GM13977 (cell line): ENCODE measurements around the gene DPP10.

Experiments
- DNase-seq: peaks from one replicate; pipeline ENCODE4 v3.0.0; 2012; ENCODE audit warnings: low spot score
- in situ Hi-C: fragments of 300-500 bp; cut with MboI; formaldehyde crosslinking; loops from one replicate; pipeline ENCODE4 v1.12.0; 2022; ENCODE audit warnings: low sequenced_read_pairs, low pct_unique_long_range_greater_than_20kb, mixed read lengths, inconsistent platforms; ENCODE audit not compliant: unreplicated experiment
- TF ChIP-seq, protein P1 (sequence below): IDR thresholded peaks from 2 replicates; pipeline ENCODE4 v1.5.1; 2012; ENCODE audit warnings: mild to moderate bottlenecking, control low read depth; ENCODE audit not compliant: insufficient read depth; ENCODE audit errors: extremely low read depth, missing control alignments

The DPP10 gene

DNA sequence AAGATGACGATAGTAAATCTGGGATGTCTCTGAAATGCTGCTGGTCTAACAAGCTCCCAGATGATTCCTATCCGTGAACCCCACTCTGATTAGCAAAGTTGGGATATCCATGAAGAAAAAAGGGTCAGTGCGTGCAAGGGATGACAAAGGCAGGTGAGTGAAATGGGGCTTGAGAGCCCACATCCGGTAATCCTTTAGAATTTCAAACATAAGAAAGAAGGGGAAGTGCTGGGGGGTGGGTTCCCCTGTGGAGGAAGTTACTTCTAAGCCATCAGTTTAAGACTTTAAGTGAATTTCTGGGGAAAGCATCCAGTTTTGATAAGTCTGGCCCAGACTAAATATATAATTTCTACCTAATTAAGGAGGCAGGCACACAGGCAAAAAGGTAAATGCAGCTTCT, 209.5 kb downstream of the DPP10 start:
- in situ Hi-C loops = no loop called here
- TF ChIP-seq, protein P1, sequence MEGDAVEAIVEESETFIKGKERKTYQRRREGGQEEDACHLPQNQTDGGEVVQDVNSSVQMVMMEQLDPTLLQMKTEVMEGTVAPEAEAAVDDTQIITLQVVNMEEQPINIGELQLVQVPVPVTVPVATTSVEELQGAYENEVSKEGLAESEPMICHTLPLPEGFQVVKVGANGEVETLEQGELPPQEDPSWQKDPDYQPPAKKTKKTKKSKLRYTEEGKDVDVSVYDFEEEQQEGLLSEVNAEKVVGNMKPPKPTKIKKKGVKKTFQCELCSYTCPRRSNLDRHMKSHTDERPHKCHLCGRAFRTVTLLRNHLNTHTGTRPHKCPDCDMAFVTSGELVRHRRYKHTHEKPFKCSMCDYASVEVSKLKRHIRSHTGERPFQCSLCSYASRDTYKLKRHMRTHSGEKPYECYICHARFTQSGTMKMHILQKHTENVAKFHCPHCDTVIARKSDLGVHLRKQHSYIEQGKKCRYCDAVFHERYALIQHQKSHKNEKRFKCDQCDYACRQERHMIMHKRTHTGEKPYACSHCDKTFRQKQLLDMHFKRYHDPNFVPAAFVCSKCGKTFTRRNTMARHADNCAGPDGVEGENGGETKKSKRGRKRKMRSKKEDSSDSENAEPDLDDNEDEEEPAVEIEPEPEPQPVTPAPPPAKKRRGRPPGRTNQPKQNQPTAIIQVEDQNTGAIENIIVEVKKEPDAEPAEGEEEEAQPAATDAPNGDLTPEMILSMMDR = no peak
- DNase-seq = no peak

DNA sequence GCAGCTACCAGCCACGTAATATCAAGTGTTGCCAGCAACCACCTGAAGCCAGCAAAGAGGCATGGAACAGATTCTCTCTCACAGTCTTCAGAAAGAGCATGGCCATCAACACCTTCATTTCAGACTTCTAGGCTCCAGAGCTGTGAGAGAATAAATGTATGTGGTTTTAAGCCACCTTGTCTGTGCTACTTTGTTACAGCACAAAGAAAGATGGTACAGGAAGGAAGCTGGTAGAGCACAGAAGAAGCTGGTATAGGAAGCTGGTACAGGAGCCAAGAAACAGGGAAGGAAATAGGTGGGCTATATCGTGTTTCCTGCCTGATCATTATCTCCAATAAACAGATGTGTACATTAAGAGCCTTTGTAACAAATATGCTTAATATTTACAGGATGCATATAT, 217.4 kb downstream of the DPP10 start:
- no peak for DNase-seq
- in situ Hi-C loops = no loop called here
- TF ChIP-seq, protein P1 = no peak

DNA sequence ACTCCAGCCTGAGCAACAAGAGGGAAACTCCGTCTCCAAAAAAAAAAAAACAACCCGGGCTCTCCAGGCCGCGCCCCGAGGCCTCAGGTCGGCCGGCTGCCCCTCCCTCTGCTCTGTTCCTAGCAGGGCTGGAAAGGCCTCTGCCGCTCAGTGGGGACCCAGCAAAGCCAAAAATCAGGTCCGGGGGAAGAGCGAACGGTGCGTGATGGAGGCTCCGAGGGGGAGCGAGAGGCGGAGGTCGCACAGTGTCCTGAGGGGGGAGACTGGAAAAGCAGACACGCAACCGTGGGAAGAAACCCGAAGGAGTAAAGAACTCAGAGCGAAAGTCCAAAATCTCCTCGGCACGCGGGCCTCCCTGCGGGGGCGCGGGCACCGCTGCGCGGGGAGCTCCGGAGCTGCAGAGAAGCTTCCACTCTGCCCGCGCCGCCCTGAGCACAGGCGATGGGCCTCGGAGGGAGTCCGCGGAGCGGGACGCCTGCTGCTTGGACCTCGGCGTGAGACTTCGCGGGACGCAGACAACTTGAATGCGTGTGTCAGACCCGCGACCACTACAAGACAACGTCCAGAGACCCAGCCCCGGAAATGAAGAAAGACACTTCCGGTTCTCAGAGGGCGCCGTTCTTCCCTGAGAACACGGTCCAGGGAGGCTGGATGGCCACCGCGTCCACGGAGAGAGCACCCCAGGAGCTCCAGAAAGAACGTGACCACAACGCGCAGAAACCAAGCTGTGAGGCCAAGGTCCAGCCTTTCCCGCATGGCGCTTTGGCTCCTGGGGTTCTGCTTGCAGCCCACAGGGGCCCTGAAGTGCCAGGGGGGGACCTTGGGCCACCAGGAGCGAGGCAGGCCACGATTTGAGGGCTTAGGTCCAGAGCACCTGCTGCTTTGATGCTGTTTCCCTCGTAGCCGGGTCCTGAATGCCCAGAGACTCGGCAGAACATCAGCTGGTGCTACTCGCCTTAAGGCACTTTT, 219.8 kb downstream of the DPP10 start:
- in situ Hi-C loops = no loop called here
- no peak for DNase-seq
- TF ChIP-seq, protein P1 = no peak

DNA sequence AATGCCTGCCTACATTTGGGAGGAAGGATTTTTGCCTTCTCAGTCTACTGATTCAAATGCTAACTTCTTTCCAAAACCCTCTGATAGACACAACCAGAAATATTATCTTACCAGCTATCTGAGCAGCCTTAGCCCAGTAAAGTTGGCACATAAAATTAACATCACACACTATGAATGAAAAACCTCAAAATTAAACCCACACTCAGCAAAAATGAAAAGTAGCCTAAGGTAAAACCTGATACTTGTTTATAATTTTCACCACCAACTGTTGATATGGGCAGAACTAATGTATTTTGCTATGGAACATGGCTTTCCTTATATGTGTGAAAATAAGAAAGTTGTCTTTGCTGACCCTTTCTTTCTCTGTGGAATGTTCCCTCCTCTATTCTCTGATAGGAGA, 226.0 kb downstream of the DPP10 start:
- TF ChIP-seq, protein P1 = no peak
- no peak for DNase-seq
- in situ Hi-C loops = no loop called here

DNA sequence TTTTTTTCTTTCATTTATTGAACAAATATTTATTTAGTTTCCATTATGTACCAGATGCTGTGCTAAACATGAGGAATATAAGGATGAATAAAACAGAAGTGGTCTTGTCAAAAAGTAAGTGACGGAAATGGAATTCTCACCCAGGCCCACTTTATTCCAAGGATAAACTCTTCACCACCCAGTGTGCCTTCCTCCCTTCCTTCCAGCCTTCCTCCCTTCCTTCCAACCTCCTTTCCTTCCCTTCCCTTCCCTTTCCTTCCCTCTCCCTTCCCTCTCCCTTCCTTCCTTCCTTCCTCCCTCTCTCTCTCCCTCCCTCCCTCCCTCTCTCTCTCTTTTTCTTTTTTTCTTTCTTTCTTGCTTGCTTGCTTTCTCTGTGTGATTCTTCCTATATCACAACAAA, 240.8 kb downstream of the DPP10 start:
- no peak for DNase-seq
- TF ChIP-seq, protein P1 = no peak
- in situ Hi-C loops = no loop called here

DNA sequence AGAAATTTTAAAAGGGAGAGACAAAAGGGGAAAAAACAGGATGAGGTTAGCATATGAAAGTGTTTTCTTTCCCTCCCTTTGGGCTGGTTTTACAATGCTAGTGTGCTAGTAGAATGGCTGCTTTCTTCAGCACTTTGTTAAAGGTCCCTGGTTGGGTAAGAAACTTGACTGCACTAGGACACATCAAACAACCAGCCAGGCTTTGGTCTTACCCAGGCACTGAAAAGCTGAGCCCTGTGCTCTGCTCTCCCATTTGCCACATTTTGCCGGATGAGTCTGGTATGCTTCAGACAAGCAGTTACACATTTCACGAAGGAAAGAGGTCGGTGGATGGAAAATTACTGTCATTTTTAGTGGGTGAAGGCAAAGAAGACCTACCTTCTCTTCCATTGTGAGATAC, 242.0 kb downstream of the DPP10 start:
- no peak for DNase-seq
- in situ Hi-C loops = no loop called here
- TF ChIP-seq, protein P1 = no peak
